Stimulated activated CD4-positive, alpha-beta T cell treated with anti-CD3 and anti-CD28 coated beads, Interleukin-4, amount 100 ng/mL, for 4 hours (primary cell): ENCODE data around the gene RTN1.

Experiments used
- DNase-seq, 2 experiments: peaks; one replicate each; pipeline ENCODE4 v3.0.0-alpha.2; 2020

RTN1 gene

GRCh38 chr14:59787045-59787674 lies 83.4 kb downstream of the RTN1 start:
- no peak for DNase-seq

DNA sequence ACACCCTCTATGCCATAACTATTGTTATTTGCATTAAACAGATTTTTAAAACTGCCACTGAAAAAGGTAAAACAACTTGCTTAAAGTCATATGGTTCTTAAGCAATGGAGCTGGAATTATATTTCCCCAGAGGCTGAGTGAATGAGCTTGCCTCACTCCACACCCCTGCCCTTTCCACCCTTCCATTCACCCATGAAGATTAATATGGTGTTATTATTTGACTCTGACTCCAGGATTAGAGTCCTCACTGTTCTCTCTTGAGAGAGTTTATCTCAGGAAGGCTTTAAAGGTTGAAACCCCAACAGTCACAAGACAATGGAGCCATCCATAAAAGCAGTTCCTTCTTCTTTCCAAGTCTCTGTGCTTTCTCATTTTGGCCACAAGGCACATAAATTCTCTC lies 84.9 kb downstream of the RTN1 start:
- no peak for DNase-seq

DNA sequence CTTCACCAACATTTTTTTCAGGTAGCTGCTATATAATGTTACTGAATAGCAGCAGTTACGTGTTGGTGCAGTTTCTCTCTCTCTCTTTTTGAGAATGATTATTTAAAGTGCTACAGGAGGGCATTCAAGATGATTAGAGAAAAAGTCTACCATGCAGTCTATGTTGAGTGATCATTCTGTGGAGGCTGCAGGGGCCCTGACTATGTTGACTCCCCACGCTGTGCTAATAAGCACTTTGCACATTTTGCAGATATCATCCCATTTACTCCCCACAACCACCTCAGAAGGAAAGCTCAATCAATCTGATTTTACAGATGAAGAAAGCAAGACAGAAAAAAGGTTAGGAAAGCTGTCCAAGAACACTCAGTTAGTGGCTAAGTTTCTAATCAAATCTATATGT lies 87.8 kb downstream of the RTN1 start:
- no peak for DNase-seq

DNA sequence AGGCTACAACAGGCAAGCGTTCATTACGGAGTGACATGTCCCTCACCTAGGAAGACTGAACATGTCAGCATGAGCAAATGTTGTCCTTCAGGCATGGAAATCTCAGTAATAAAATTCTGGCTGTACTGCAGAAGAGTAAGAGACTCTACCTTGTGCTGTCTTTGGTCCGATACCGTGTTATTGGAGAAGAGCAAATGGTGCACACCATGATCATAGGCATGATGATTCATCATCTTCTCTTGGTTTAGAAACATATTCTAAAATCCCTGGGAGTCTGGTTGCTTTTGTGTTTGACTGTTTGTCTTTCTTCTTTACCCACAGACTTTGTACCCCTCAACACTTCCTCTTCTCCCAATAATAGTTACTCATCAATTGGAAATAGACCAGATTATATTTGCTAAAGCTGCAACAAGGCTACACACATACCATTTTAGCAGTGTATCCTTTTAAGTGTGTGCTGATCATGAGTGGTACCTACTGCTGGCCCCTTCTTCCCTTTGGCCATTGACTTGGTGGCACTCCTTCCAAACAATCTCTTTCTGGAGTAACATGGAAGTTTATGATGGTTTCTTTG lies 93.5 kb downstream of the RTN1 start:
- no peak for DNase-seq

DNA sequence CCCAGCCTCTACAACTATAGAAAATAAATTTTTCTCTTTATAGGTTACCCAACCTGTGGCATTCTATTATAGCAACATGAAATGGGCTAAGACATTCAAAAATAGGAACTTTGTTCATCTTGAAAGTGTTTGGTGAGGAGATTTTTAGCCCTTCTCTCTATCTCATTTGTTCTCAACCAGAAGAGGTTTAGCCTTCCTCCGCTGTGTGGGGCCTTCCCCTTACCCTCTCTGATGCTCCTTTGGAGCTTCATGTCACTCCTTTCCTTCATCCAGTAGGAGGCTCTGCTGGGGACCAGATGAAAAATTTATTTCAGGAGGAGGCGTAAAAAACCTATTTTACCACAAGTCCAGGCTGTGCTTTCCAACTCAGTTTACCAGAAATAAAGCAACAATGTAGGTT lies 94.1 kb downstream of the RTN1 start:
- no peak for DNase-seq

DNA sequence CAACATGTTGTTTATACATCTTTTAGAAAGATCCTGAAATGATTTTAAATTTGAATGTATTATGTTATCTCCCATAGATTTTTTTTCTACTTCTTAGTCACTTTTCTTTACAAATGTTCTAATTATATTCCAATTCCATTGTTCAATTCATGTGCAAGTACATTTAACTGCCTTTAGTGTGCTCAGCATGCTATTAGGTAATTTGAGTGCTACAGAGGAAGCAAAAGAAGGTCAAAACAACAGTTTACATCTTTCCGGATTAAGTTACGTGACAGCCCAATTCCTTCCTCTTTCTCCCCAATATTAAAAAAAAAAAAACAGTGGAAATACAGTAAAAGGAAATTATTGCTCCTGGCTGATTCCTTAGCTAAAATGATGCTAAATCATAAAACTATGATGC lies 98.3 kb downstream of the RTN1 start:
- no peak for DNase-seq

DNA sequence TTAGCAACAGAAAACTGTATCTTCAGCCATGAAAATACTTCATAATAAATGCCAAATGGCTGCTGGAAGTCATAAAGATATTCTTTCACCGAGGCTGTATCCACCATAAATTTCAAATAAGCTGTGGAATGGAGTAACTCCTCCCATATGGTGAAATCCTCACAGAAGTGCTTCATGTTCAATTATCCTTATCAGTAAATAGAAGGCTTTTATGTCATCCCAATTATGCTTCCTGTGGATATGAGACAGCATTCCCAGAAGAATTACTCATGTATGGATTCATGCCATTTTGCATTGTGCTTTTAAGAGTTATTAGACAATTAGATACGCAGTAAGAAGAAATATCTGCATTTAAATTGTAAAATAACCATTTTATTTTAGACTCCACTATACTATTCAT lies 99.0 kb downstream of the RTN1 start:
- no peak for DNase-seq

- DNase-seq = no peak
These were observed 101.0 kb downstream of the RTN1 start for GRCh38 chr14:59769586-59769985.

DNA sequence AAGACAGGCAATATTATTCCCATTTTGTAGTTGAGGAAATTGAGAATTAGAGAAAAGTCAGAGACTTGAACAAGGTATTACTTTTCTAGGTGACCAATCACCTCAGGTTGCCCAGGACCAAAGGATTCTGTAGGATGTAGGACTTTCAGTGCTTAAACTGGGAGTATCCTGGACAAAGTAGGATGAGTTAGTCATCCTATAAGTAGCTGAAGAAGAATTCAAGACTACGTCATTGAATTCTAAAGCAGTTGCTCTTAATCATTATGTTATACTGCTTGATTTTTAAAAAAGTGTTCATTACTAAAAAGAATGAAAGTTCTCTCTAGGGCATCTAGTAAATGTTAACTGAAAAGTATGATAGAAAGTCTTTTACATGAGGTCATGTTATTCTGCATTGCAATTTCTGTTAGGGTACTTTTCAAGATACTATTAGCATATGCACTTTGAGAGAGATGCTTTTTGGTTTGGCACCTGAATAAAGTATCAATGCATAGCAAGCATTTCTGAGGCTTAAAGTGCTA lies 101.7 kb downstream of the RTN1 start:
- DNase-seq = no peak

GRCh38 chr14:59761851-59762250 lies 108.7 kb downstream of the RTN1 start:
- DNase-seq = no peak

DNA sequence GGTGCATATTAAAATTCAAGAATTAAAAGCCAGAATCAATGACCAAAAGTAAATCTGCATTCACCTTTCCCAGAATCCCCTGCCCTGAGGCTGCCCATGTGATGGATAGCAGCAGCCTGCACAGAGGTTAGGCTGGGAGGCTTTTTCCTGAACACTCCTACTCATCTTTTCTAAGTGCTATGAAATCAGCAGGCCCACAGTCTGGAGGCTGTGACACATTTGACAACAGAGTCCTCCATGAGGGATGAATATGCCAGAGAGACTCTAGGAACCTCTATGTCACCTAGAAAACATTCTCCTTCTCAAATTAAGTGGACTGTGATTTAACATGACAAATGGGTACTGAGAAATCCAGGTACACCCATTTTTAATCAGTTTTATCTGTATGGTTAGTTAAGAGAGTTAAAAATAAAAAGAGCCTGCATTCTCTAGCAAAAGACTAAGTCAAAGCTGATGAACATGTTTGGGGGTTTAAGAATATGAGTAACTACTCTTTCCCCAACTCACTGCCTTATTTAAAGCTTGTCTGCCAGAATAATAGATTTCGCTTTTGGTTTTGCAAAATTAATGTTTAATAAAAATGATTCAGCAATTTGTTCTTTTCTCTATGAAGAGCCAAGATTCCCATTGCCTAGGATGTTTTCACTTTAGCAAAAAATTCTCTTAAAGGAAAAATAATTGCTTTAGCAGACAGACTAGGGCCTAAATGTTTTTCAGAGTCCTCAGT lies 115.0 kb downstream of the RTN1 start:
- no peak for DNase-seq

DNA sequence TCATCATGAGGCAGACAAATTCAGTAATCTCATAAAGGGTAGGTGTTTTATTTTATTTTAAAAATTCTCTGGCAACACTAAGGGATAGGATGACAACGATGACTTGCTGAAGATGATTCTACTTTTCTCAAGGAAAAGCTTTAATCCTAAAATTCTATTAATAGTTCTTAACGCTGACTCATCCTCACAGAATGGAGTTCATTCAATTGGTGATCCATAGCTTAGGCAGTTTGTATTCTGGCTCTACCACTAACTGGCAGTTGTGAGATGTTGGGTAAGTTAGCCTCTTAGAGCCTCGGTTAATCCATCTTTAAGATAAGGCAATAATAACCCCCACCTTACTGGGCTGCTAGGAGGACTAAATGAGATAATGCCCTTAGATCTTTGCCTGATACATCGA lies 116.3 kb downstream of the RTN1 start:
- no peak for DNase-seq

DNA sequence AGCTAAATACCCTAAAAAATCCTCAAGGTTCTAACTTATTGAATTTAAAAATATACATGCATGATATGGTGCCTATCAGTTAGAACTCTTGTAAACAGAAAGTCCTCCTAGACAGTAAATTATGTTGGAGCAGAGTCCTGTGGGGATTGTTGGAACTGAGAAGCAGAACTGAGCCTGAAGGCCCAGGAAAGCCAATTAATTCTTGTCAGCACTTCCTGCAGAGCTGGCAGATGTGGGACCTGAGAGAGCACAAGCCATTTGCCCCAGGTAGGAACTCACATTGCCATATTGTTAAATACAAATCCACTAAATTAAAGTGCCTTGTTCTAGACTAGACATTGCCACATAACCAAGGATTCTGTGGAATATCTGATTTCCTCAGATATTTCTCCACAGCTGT lies 117.1 kb downstream of the RTN1 start:
- no peak for DNase-seq

DNA sequence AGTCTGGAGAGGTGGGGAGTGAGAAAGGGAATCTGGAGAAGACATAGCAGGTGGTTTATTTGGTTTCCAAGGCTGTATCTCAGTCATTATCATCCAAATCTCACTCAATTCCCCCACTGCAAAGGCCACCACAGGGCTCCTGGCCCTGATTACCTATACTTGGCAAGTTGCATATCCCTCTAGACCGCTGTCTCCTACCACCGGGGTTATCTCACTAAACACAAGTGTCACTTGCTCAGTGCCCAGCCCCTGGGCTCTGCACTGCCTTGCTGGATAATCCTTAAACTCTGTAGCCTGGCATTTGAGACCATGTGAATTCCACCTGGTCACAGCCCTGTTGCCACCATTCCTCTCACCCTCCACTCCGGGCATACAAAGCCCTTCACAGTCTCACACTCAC lies 119.0 kb downstream of the RTN1 start:
- DNase-seq = no peak

- no peak for DNase-seq
These were observed 130.8 kb downstream of the RTN1 start for GRCh38 chr14:59739794-59740193.

DNA sequence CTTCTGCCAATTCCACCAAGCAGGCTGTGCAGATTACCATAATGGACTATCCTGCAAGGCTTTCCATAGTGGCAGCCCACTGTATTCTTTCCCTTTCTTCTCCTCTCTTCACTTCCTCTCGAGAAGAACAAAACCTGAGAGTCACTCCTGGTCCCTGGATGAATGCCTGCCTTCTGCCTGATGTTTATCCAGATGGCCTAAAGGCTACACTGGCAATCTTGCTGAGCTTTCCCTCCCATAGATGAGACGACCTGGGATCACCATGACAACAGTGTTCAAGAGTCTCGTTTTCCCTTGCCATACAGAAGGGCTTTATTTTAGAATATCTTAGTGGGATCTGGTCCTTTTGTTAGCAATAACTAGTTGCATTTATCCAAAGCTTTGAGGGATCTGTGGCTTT lies 142.3 kb downstream of the RTN1 start:
- no peak for DNase-seq

DNA sequence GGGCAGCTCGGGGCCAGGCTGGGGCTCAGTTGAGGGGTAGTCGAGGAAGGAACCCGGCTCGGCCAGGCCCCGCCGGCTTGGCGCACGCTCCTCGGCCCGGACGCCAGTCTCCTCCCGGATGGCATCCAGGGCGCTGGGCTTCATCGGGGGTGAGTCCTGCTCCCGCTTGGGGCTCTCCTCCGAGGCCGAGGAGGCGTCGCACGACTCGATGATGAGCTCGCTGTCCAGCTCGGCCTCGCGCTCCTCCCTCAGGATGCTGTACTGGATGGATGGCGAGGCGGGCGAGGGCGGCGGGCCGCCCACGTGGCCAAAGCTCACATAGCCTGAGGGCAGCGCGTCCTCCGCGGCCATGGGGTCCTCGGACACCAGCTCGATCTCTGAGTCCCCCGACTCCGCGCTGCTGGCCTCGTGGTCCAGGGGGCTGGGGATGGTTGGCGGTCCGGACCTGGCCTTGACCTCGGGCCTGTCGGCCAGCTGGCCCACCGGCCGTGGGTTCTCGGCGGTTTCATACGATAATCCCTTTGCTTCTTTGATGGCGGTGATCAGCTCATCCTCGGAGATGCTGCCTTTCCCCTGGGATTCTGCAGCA lies 143.4 kb downstream of the RTN1 start:
- DNase-seq = no peak

- DNase-seq = no peak
These were observed 159.5 kb downstream of the RTN1 start for GRCh38 chr14:59711080-59711479.

- no peak for DNase-seq
These were observed 162.6 kb downstream of the RTN1 start for GRCh38 chr14:59707778-59708561.

- no peak for DNase-seq
These were observed 164.7 kb downstream of the RTN1 start for GRCh38 chr14:59705866-59706265.

DNA sequence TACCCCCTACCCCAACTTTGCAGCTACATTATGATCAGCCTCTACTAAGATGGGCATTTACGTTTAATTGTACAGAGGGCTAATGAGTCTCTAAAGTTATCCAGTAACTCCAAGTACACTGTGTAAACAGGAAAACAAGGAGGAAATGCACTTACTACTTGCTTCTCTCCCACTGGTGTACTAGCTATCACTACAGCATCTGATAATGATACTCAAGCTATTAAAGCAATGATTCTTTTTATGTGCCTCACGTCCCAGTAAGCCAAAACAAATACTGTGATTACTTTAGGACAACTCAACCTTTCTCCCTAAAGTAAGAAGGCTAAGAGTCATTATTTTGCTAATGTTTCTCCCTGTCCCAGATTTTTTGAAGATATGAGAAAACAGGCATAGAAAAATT lies 165.3 kb downstream of the RTN1 start:
- DNase-seq = no peak

- DNase-seq = no peak
These were observed 166.4 kb downstream of the RTN1 start for GRCh38 chr14:59704054-59704645.

DNA sequence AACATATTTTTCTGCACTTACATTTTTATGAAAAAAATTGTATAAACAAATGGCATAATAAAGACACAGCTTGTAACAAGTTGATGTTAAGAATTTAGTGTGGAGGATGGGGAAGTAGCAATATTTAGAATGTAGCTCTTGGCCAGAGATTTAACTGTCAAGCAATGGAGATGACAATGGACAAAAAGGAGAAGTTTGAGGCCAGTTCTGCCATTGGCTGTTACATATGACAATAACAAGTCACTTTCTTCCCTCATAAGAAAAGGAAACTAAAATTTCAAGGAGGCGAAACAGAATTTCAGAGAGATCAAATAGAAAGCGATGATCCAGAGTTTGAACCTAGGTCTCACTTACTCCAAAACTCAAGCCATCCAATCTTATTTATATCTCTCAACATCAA lies 171.1 kb downstream of the RTN1 start:
- no peak for DNase-seq
